ENCODE data around the gene XYLT2.

DNA sequence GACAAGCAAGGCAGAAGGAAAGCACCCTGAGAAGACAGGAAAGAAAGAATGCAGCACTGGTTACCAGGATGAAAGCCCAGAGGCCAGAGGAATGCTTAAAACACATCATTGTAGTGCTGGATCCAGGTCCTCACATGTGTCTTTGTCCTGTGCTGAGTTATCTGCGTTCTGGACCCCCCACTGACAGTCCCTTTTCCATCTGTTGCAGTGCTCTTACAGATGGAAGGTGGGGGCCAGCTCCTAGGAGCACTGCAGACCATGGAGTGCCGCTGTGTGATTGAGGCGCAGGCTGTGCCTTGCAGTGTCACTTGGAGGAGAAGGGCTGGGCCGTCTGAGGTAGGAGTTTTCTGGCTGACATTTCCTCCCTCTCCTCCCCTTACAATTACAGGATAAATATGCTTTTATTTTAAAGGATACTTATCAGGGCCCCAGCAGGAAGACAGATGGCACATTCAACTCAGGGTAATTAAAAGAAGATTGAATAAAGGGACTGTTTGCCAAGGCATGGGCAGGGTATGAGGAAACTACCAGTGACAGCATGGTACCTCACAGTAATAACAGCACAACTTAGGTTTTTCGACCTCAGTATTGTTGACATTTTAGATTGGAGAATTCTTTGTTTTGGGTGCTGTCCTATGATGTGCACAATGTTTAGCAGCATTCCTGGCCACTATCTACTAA lies 30.1 kb downstream of the XYLT2 start:
- TF ChIP-seq CTCF (IDR thresholded peaks at IDR 0.05): no peak
- TF ChIP-seq POLR2A (IDR thresholded peaks at IDR 0.05): no peak
- TF ChIP-seq POLR2AphosphoS5 (IDR thresholded peaks at IDR 0.05; ENCODE audit: insufficient read depth in 1 of 2, low read depth in 1 of 2): no peak
